ENCODE results near the gene OR4C13.
"Not testable (repeated sequence)": the region's sequence is repeated elsewhere in the genome, so short reads cannot be mapped to it uniquely, and the experiment has no call there.

The OR4C13 gene

GRCh38 chr11:49952091-49952490 lies at the start of gene OR4C13:
Gene OR4C13 (plus strand): TSS chr11:49952391. CDS start chr11:49952423, 32 bp downstream.
- in situ Hi-C loops (cut with MboI; ENCODE audit: low sequenced_read_pairs): no loop called here

DNA sequence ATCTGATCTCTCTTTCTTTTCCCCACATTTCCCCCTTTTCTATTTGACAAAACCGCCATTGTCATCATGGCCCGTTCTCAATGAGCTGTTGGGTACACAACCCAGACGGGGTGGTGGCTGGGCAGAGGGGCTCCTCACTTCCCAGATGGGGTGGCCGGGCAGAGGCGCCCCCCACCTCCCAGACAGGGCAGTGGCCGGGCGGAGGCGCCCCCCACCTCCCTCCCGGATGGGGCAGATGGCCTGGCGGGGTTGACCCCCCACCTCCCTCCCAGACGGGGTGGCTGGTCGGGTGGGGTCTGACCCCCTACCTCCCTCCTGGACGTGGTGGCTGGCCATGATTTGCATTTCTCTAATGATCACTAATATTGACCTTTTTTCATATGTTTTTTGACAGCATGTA lies 40.7 kb upstream of the OR4C13 start:
- in situ Hi-C loops (cut with MboI; ENCODE audit: low sequenced_read_pairs): not testable (repeated sequence)

DNA sequence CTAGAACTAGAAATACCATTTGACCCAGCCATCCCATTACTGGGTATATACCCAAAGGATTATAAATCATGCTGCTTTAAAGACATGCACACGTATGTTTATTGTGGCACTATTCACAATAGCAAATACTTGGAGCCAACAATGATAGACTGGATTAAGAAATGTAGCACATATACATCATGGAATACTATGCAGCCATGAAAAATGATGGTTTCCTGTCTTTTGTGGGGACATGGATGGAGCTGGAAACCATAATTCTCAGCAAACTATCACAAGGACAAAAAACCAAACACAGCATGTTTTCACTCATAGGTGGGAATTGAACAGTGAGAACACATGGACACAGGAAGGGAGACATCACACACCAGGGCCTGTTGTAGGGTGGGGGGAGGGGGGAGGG lies 3.5 kb upstream of the OR4C13 start:
- in situ Hi-C loops (cut with MboI; ENCODE audit: low sequenced_read_pairs): not testable (repeated sequence)

GRCh38 chr11:49973439-49973838 lies 21.2 kb downstream of the OR4C13 start:
- in situ Hi-C loops (cut with MboI; ENCODE audit: low sequenced_read_pairs): not testable (repeated sequence)

DNA sequence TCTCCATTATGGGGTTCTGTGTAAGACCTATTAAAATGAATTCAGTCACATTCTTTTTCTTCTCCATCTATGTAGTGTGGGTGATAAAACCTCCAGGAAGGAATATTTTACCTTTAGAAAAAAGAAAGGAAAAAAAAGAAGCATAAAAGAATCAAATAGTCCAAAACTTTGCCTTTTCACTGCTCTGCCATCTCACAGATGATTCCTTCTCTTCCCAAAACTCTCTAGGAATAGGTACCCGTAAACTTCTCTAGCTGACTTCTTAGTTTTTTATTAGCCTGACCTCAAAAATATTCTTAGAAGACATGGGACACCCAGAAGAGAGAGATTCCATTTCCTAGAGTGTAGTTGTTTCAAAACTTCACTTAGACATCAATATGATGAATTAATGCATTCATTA lies 30.2 kb downstream of the OR4C13 start, which contains the start of gene OR4C12:
OR4C12 (minus strand) TSS at position 101 of the 400 bp plus-strand sequence; CDS start at position 67, 34 bp downstream.
- in situ Hi-C loops (cut with MboI; ENCODE audit: low sequenced_read_pairs): not testable (repeated sequence)

DNA sequence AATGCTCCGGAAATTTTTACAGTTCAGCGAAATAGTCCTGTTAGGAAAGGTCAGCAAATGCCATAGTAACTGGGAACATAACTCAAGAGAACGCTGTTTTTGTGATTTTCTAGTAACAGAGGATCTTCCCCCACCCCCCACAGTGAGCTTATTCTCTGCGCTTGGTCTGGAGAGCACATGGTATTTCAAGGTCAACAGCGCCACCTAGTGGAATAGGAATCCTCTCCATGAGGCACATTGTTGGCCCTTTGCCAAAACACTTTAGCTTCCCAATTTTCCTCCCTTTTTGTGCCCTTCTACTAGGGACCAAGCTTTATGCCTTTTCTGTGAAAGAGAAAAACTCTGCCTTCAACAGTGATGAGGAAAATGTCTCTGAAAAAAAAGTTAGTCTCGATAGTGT lies 43.4 kb downstream of the OR4C13 start:
- in situ Hi-C loops (cut with MboI; ENCODE audit: low sequenced_read_pairs): no loop called here
